Right forelimb (tissue), 1 donor: ENCODE data around the gene ZNF488.

ENCODE experiments used
- DNase-seq: peaks from one replicate; pipeline ENCODE4 v3.0.0-alpha.2; 2018

The ZNF488 gene

DNA sequence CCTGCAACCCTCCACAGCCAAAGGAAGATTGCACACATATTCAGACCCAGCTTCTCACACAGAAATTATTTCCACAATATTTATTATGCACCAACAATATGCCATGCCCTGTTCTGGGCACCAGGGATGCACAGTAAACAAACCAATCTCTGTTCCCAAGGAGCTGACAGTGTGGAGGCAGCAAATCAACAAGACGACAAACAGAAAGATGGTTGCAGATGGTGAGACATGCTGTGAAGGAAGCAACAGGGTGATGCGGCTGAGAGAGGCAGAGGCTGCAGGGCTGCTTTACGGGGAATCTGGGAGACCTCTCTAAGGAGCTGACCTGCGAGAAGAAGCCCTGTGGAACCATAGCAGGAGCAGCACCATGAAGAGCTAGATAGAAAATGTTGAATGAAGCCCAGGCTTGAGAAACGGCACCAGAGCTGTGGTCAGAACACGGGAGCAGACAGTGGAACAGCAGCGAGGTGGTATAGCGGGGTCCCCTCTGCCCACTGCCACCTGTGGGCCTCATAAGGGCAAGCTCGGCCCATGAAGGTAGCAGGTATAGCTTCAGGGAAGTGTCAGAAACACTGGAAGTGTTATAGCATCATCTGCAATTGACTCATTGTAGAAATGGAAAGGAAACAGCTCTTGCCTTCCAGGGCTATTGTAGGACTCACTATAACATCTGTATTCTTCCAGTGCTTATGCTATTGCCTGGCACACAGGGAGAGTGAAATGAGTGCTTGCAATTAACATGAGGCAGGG is 18.5 kb downstream of the ZNF488 start:
- DNase-seq = peak; percentile 9

DNA sequence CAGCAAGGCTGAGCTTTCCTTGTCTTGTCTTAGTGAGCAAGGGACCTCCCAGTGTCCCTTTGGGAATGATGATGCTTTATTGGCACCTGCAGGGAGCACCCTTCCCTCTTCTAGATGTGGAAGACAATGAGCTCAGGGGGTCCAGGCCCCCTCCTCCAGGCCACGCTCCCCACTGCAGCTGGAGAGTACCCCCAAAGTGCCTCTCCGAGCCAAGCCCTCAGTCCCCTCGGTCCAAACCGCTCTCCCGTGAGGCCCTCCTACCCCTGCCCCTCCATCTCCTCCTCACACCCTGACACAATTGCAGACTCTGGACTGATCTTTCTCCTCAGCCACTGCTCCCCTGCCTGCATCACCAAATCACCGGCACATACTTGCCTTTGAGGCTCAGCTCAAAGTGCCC is 19.2 kb downstream of the ZNF488 start:
- DNase-seq = no peak

GRCh38 chr10:47364366-47364765 is 19.7 kb downstream of the ZNF488 start:
- peak; percentile 18 for DNase-seq

DNA sequence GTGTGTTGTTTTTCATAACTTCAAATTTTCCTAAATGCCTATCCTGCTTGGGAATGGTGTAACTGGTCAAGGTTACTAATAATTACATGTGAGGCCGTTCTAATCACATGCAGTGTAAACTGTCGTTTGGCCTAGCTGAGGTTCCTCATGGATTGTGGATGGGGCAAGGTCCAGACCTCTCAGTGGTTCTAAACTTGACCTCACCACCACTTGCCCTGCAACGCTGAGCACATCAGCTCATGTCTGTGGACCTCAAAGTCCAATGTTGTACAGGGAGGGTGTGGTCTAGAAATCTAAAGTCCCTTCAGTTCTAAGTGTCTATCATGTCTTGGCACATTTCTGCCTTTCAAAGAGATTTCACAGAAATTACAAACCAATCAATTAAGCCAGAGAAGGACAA is 20.3 kb downstream of the ZNF488 start:
- DNase-seq = no peak

DNA sequence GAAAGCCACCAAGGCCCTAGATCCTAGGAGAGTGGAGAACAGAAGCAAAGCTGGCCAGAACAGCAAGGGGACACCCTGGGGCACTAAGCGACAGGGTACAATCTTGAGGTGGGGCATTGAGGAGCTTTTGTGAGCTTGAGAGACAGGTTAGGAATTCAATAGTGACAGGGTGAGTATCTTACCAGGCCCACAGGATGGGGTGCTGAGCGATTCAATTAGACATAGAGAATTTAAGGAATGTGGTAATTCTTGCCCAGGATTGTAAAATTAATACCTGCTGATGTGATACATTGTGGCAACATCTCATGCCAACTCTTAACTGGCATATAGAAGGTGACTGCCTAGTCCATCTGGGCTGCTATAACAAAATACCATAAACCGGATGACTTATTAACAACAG is 21.9 kb downstream of the ZNF488 start:
- no peak for DNase-seq

- peak; percentile 41 for DNase-seq
Measured at GRCh38 chr10:47361293-47361692, 22.8 kb downstream of the ZNF488 start.

- no peak for DNase-seq
Measured at GRCh38 chr10:47360419-47361040, 23.6 kb downstream of the ZNF488 start.

GRCh38 chr10:47359626-47360418 is 24.3 kb downstream of the ZNF488 start:
- no peak for DNase-seq

DNA sequence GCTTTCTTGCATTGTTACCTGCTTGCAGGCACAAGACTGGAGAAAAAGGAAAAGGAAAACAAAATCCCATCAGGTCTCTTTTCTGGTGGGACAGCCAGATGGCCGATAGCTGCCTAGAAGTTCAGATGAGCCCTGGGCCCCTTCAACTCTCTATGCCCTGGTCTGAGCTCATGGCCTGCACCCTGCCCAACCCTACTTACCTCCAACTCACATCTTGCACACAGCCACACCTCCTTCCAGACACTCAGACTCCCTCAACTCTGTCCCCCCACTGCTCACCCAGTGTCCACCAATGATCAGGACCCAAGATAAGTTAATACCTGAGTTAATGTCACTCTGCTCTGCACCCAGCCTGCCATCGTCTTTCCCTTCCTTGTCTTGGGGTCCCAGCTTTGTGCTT is 25.0 kb downstream of the ZNF488 start:
- DNase-seq = no peak

- DNase-seq = no peak
Measured at GRCh38 chr10:47358457-47358856, 25.6 kb downstream of the ZNF488 start.

- DNase-seq = no peak
Measured at GRCh38 chr10:47357911-47358310, 26.2 kb downstream of the ZNF488 start.

- no peak for DNase-seq
Measured at GRCh38 chr10:47357131-47357582, 26.9 kb downstream of the ZNF488 start.

DNA sequence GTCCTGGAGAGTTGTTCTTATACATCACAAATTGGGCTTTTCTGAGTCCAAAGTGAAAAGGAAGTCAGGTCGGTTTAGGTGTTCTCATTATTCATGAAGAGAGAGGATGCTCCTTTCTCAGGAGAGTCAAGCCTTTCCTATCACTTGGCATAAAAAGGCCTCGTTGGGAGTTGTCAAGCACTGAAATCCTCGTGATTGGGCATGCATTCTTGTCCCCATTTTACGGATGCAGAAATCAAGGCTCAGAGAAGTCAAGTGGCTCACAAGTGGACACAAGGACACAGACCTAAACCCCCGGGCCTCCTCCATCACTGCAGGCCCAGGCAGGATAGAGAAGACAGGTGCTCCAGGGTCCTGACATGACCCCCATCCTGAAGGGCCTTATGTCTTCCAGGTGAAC is 27.4 kb downstream of the ZNF488 start:
- DNase-seq = no peak

GRCh38 chr10:47354900-47355299 is 29.2 kb downstream of the ZNF488 start:
- DNase-seq = no peak

DNA sequence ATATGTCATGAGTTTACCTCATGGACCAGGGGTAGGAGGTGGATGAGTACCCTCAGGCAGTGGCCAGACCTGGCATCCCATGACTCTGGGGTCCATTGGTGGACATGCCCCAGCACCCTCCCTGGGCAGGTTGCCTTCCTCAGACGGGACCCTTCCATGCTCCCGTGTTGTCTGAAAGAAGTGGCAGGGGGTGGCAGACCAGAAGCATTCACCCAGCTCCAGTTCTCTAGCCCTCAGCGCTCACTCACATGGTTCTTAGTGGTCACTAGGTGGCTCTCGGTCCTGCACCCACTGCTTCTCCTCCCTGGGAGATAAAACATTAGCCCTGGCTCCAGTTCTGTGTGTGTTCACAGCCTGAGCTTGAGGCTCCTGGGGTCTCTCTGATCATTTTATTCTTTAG is 29.9 kb downstream of the ZNF488 start:
- no peak for DNase-seq

DNA sequence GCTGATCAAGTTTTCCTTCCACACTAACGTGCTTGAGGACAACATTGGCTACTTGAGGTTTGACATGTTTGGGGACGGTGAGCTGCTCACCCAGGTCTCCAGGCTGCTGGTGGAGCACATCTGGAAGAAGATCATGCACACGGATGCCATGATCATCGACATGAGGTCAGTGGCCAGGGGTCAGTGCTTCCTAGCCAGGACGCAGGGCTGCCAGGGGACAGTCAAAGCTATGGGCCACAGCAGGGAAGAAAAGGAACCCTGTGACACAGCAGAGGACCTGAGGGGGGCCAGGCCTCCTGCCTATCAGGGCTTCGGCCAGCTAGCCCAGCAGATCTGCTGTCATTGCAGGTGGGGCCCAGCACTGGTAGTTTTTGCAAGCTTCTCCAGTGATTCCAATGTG is 30.7 kb downstream of the ZNF488 start:
- no peak for DNase-seq

- DNase-seq = no peak
Measured at GRCh38 chr10:47351899-47352815, 31.9 kb downstream of the ZNF488 start.

- no peak for DNase-seq
Measured at GRCh38 chr10:47350671-47351640, 33.1 kb downstream of the ZNF488 start.

- no peak for DNase-seq
Measured at GRCh38 chr10:47349941-47350371, 34.1 kb downstream of the ZNF488 start.

GRCh38 chr10:47349516-47349915 is 34.6 kb downstream of the ZNF488 start:
- DNase-seq = no peak
